Activated CD4-positive, alpha-beta T cell treated with anti-CD3 and anti-CD28 coated beads for 48 hours (primary cell): ENCODE measurements around the gene CARD6.
A peak's percentile ranks its signal among the peaks of the same experiment; 100 is the strongest.
"Not testable (repeated sequence)": the region's sequence is repeated elsewhere in the genome, so short reads cannot be mapped to it uniquely, and the experiment has no call there.

ENCODE experiments used
- DNase-seq: peaks from one replicate; pipeline ENCODE4 v3.0.0-alpha.2; 2020

The CARD6 gene, protein sequence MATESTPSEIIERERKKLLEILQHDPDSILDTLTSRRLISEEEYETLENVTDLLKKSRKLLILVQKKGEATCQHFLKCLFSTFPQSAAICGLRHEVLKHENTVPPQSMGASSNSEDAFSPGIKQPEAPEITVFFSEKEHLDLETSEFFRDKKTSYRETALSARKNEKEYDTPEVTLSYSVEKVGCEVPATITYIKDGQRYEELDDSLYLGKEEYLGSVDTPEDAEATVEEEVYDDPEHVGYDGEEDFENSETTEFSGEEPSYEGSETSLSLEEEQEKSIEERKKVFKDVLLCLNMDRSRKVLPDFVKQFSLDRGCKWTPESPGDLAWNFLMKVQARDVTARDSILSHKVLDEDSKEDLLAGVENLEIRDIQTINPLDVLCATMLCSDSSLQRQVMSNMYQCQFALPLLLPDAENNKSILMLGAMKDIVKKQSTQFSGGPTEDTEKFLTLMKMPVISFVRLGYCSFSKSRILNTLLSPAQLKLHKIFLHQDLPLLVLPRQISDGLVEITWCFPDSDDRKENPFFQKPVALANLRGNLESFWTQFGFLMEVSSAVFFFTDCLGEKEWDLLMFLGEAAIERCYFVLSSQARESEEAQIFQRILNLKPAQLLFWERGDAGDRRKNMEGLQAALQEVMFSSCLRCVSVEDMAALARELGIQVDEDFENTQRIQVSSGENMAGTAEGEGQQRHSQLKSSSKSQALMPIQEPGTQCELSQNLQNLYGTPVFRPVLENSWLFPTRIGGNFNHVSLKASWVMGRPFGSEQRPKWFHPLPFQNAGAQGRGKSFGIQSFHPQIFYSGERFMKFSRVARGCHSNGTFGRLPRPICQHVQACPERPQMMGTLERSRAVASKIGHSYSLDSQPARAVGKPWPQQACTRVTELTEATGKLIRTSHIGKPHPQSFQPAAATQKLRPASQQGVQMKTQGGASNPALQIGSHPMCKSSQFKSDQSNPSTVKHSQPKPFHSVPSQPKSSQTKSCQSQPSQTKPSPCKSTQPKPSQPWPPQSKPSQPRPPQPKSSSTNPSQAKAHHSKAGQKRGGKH

GRCh38 chr5:40841068-40841805 lies at the start of gene CARD6:
Gene CARD6 (plus strand): TSS chr5:40841367. CDS start chr5:40841383, 16 bp downstream.
- DNase-seq, result no peak

DNA sequence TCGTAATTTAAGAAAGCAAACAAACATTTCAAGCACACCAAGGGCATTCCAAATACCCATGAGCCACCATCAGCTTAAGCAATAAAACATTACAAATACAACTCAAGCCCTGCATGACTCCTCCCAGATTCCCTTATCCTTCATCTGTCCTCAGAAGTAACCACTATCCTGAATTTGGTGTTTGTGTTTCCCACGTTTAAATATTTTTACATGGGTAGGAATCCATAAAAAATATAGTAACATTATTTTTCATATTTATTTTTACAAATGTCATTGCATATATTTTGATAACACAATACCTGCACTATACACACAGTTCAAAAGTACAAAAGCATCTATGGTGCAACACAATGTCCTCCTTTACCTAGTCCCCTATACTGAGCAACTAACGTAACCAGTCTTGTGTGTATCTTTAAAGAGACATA lies 49.4 kb upstream of the CARD6 start:
- no peak for DNase-seq

DNA sequence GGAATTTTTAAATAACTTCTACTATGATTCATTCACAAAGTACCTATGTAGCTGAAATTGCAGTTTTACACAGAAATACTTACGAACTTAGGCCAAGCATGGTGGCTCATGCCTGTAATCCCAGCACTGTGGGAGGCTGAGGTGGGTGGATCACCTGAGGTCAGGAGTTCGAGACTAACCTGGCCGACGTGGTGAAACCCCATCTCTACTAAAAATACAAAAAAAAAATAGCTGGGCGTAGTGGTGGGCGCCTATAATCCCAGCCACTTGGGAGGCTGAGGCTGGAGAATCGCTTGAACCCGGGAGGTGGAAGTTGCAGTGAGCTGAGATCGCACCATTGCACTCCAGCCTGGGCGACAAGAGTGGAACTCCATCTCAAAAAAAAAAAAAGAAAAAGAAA lies 48.5 kb upstream of the CARD6 start:
- not testable (repeated sequence) for DNase-seq

DNA sequence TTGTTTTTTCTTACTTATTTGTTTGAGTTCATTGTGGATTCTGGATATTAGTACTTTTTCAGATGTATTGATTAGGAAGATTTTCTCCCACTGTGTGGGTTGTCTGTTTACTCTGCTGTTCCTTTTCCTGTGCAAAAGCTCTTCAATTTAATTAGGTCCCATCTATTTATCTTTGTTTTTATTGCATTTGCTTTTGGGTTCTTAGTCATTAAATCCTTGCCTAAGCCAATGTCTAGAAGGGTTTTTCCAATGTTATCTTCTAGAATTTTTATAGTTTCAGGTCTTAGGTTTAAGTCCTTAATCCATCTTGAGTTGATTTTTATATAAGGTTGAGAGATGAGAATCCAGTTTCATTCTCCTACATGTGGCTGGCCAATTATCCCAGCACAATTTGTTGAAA lies 46.8 kb upstream of the CARD6 start:
- DNase-seq, result not testable (repeated sequence)

DNA sequence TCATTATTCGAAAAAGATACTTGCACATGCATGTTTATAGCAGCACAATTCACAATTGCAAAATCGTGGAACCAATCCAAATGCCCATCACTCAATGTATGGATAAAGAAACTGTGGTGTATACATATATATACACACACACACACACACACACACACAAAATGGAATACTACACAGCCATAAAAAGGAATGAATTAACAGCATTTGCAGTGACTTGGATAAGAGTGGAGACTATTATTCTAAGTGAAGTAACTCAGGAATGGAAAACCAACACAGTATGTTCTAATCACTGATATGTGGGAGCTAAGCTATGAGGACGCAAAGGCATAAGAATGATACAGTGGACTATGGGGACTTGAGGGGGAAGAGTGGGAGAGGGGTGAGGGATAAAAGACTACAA lies 46.3 kb upstream of the CARD6 start:
- DNase-seq, result not testable (repeated sequence)

DNA sequence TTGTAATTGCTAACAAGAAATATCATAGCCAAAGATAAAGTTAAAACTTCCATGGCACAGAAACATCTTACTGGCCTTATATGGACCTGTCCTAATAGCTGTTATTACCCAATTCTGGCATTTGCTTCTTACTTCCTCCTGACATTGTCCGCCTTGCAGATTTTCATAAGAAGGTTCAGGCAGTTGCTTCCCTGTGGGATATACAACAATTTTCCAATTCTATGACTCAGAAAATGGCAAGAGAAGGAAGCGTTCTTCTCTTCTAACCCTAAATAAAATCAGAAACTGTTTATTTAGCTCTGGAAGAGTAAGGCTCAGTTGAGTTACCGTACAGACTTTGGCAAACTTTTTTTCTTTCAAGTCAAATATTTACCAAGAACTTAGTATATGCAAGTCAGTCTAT lies 44.7 kb upstream of the CARD6 start:
- DNase-seq, result no peak

DNA sequence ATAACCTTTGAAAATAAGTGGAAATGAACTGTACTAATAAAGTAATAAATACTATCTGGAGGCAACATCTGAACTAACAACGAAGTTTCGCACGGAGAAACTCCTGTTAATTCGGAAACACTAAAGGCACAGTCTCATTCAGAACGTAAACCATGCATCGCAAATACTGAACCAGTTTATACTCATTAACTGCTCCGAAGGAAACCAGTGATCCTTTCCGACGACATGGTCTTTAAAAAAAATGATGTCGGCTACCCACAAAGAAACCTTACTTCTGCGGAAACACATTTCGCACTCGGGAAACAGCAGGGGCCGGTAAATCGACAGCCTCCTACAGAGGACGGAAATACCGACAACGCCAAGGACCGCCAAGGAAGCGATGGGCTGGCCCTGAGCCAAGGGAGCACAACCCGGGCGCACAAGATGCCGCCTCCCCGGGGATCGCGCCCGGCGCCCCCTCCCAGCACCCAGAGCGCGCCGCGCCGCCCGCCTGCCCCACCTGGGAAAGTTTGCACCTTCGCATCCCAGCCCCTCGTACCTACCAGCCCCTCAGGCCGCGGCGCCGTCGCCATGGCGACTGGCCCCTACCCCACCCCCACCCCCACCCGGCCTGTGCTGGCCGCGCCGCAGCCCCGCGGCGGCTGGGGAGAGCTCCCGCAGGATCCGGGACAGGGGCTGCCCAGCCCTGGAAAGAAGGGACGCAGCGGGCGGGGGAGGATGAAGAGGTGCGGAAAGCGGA lies 43.7 kb upstream of the CARD6 start:
- peak; percentile 83 for DNase-seq

- peak; percentile 89 for DNase-seq
Measured at GRCh38 chr5:40798012-40798800, 43.0 kb upstream of the CARD6 start, which contains the start of gene PRKAA1. Gene PRKAA1 (minus strand): TSS chr5:40798374. CDS start chr5:40798189, 185 bp downstream.

- DNase-seq, result no peak
Measured at GRCh38 chr5:40798801-40799210, 42.4 kb upstream of the CARD6 start.

- DNase-seq, result no peak
Measured at GRCh38 chr5:40799258-40799657, 41.9 kb upstream of the CARD6 start.

GRCh38 chr5:40801771-40802562 lies 39.2 kb upstream of the CARD6 start:
- DNase-seq, result no peak

GRCh38 chr5:40812125-40812524 lies 29.0 kb upstream of the CARD6 start:
- no peak for DNase-seq

- peak; percentile 68 for DNase-seq
Measured at GRCh38 chr5:40813698-40814281, 27.4 kb upstream of the CARD6 start.

DNA sequence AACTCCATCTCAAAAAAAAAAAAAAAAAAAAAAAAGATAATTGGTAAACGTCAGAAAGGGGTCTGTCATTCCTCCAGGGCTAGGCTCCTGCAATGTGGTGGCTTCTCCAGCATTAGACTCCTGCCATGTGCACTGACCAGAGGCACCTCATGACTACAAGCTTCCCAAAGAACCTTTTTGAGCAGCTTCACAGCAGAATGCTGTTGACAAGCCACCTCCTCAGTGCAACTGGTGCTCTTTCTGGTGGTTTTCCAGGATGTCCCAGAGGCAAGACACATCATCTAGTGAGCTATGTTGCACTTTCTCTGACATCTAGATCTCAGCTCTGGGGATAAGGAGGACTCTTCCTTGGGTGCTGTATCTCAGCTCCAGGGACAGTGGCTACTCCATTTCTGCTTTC lies 17.7 kb upstream of the CARD6 start:
- DNase-seq, result no peak

DNA sequence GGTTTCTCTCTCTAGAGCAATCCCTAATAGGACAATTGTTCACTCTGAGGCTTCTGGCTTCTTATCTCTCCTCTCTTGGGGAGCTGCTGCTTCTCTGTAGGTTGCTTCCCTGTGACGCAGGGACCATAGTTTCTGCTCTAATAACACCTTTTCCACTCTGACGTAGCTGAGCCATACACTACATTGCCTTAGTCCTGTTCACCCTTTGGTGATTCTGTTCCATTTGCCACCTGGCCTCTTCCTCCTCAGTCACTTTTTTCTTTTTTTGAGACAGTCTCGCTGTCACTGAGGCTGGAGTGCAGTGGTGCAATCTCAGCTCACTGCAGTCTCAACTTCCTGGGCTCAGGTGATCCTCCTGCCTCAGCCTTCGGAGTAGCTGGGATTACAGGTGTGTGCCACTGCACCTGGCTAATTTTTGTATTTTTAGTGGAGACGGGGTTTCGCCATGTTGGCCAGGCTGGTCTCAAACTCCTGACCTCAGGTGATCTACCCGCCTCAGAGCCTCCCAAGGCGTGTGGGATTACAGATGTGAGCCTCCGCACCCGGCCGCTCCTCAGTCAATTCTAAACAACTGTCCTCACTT lies 15.6 kb upstream of the CARD6 start:
- DNase-seq, result not testable (repeated sequence)

DNA sequence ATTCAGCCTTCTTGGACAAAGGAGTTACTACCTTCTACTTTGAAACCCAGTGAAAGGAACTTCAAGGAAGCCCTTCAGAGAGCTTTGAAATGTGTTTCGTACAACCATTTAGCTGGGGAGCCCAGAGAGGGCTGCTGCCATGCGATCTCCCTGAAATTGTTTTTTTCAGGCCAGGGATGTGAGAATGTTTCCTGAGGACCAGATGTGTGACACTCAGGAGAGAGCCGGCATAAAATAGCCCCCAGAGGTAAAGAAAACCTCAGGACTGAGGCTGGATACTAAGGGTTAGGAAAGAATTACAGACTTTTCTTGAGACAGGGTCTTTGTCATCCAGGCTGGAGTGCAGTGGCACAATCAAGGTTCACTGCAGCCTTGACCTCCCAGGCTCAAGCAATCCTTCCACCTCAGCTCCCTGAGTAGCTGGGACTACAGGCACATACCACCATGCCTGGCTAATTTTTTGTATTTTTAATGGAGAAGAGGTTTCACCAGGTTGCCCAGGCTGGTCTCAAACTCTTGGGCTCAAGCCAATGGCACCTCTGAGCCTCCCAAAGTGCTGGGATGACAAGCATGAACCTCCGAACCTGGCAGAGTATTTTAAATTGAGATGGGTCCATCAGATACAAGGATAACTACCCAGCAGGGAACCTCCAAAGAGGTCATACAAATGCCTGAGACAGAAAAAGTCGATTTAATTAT lies 14.5 kb upstream of the CARD6 start:
- DNase-seq, result no peak

DNA sequence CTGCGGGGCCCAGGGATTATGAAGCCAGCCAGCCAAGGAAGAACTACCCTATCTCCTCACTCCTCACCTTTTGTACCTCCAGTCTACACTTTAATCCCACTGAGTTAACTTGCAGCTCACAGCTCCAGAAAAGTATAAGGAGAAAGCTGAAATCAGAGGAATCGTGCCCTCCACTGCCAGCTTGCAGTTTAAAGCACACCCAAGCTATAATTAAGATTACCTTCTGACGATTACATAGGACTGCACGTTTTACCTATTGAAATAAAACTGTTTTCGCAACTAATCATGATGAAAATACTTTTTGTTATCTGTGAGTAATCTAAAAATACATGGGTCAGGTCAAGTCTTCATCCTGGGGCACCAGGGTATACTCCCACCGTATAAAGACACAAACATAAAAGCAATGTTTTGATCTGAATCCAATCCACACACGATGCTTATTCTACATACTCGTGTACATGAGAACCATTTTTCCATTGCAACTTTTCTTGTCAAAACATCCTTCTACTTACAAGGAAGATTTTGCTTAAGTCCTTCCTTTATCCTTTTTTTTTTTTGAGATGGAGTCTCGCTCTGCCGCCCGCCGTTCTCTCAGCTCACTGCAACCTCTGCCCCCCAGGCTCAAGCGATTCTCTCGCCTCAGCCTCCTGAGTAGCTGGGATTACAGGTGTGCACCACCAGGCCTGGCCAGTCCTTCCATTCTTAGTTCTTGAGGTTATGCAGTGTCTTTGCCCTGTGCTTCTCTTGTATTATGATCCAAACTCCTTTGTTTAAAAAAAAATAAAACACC lies 13.8 kb upstream of the CARD6 start:
- no peak for DNase-seq
